GM21515 (cell line): ENCODE measurements around the gene CACNB2.
"Not testable (repeated sequence)": the region's sequence is repeated elsewhere in the genome, so short reads cannot be mapped to it uniquely, and the experiment has no call there.

Source experiments
- ATAC-seq: cut with Tn5 transposase; IDR thresholded peaks from one replicate; pipeline ENCODE4 v1.9.1; 2021; ENCODE audit not compliant: unreplicated experiment

Gene CACNB2

GRCh38 chr10:18554479-18554878 lies 414.3 kb downstream of the CACNB2 start:
- ATAC-seq: no peak

GRCh38 chr10:18556522-18557147 lies 416.4 kb downstream of the CACNB2 start:
- ATAC-seq: no peak

- no peak for ATAC-seq
Measured at GRCh38 chr10:18557960-18558359, 417.7 kb downstream of the CACNB2 start.

GRCh38 chr10:18561861-18562551 lies 421.8 kb downstream of the CACNB2 start:
- no peak for ATAC-seq

- ATAC-seq: no peak
Measured at GRCh38 chr10:18563003-18563726, 422.9 kb downstream of the CACNB2 start.

GRCh38 chr10:18565006-18565405 lies 424.8 kb downstream of the CACNB2 start:
- no peak for ATAC-seq

- no peak for ATAC-seq
Measured at GRCh38 chr10:18566177-18566576, 426.0 kb downstream of the CACNB2 start.

GRCh38 chr10:18567343-18567856 lies 427.2 kb downstream of the CACNB2 start:
- no peak for ATAC-seq

GRCh38 chr10:18570386-18570785 lies 430.2 kb downstream of the CACNB2 start:
- not testable (repeated sequence) for ATAC-seq

- no peak for ATAC-seq
Measured at GRCh38 chr10:18571076-18571475, 430.9 kb downstream of the CACNB2 start.

GRCh38 chr10:18571780-18572179 lies 431.6 kb downstream of the CACNB2 start:
- no peak for ATAC-seq

GRCh38 chr10:18572959-18573561 lies 432.8 kb downstream of the CACNB2 start:
- ATAC-seq: no peak

GRCh38 chr10:18576586-18576985 lies 436.4 kb downstream of the CACNB2 start:
- ATAC-seq: no peak

- ATAC-seq: no peak
Measured at GRCh38 chr10:18577823-18578685, 437.8 kb downstream of the CACNB2 start.

- ATAC-seq: no peak
Measured at GRCh38 chr10:18582803-18583202, 442.6 kb downstream of the CACNB2 start.

- ATAC-seq: no peak
Measured at GRCh38 chr10:18583575-18584270, 443.5 kb downstream of the CACNB2 start.

GRCh38 chr10:18586637-18587036 lies 446.4 kb downstream of the CACNB2 start:
- not testable (repeated sequence) for ATAC-seq

GRCh38 chr10:18591141-18591540 lies 450.9 kb downstream of the CACNB2 start:
- ATAC-seq: not testable (repeated sequence)
